ENCODE measurements around the gene UBA3.

Gene UBA3

DNA sequence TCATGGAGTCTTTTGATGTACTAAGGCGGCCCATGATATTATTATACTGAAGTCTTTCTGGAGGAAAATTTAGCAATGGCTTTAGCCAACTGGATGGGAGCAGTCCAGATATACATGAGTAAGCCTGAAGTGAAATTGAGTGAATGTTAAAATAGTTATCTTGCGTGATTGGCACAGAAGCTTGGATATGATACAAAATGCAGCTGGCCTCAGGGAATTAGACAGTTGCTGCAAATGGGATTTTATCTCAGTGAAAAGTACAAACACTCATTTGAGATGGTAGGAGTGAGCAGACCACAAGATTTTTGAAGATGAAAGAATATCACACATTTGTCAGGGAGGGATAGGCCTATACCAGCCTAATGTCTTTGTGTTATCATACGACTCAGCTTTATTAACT, 33.4 kb upstream of the UBA3 start:
- Histone ChIP-seq H3F3A (ENCODE audit: insufficient read depth, low read length) (no peaks in the 10 kb centered on the region), H3K27me3 (ENCODE audit: insufficient read depth, low read length) (no peaks in the 10 kb centered on the region)

GRCh38 chr3:69110941-69111546, 30.9 kb upstream of the UBA3 start:
- Histone ChIP-seq H3K27ac (ENCODE audit: low read depth, low read length, poor library complexity, severe bottlenecking) (no peak overlapping the region), H3K4me1 (ENCODE audit: insufficient read depth, low read length, severe bottlenecking) (no peaks in the 10 kb centered on the region)

More for the DNA sequence above, 33.4 kb upstream of the UBA3 start:
- no peaks in the 10 kb centered on the region for H3K9me2 ChIP-seq (ENCODE audit: low read depth, low read length)
- no peak overlapping the region for H3K9ac ChIP-seq (ENCODE audit: low read length)
- no peaks in the 10 kb centered on the region for H3K79me2 ChIP-seq (ENCODE audit: insufficient read depth, low read length)
- no peaks in the 10 kb centered on the region for H3K36me3 ChIP-seq (ENCODE audit: insufficient read depth, low read length)
- no peaks in the 10 kb centered on the region for H3K9me3 ChIP-seq (ENCODE audit: low read length)
- H4K20me1 ChIP-seq (ENCODE audit: insufficient read depth, low read length) = no peaks in the 10 kb centered on the region
- H2AFZ ChIP-seq (ENCODE audit: low read length) = no peak overlapping the region
- H3K27ac ChIP-seq (ENCODE audit: low read depth, low read length, poor library complexity, severe bottlenecking) = no peak overlapping the region
- TF ChIP-seq, protein P1, sequence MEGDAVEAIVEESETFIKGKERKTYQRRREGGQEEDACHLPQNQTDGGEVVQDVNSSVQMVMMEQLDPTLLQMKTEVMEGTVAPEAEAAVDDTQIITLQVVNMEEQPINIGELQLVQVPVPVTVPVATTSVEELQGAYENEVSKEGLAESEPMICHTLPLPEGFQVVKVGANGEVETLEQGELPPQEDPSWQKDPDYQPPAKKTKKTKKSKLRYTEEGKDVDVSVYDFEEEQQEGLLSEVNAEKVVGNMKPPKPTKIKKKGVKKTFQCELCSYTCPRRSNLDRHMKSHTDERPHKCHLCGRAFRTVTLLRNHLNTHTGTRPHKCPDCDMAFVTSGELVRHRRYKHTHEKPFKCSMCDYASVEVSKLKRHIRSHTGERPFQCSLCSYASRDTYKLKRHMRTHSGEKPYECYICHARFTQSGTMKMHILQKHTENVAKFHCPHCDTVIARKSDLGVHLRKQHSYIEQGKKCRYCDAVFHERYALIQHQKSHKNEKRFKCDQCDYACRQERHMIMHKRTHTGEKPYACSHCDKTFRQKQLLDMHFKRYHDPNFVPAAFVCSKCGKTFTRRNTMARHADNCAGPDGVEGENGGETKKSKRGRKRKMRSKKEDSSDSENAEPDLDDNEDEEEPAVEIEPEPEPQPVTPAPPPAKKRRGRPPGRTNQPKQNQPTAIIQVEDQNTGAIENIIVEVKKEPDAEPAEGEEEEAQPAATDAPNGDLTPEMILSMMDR (IDR thresholded peaks at IDR 0.05; ENCODE audit: low read length) = no peak
- no peak overlapping the region for H3K4me2 ChIP-seq (ENCODE audit: low read length)
- no peak overlapping the region for H3K4me3 ChIP-seq (ENCODE audit: low read depth, low read length, poor library complexity, severe bottlenecking)
- no peaks in the 10 kb centered on the region for H3K4me1 ChIP-seq (ENCODE audit: insufficient read depth, low read length, severe bottlenecking)

GRCh38 chr3:69108811-69109210, 28.6 kb upstream of the UBA3 start:
- Histone ChIP-seq H3K4me3 (ENCODE audit: low read depth, low read length, poor library complexity, severe bottlenecking) (no peak overlapping the region), H3K4me1 (ENCODE audit: insufficient read depth, low read length, severe bottlenecking) (no peaks in the 10 kb centered on the region), H3K79me2 (ENCODE audit: insufficient read depth, low read length) (no peaks in the 10 kb centered on the region), H3K27ac (ENCODE audit: low read depth, low read length, poor library complexity, severe bottlenecking) (no peak overlapping the region), H3K9ac (ENCODE audit: low read length) (no peak overlapping the region), H2AFZ (ENCODE audit: low read length) (no peak overlapping the region), H3K4me2 (ENCODE audit: low read length) (no peak overlapping the region), H3K27me3 (ENCODE audit: insufficient read depth, low read length) (no peaks in the 10 kb centered on the region), H3K9me3 (ENCODE audit: low read length) (no peaks in the 10 kb centered on the region), H3K36me3 (ENCODE audit: insufficient read depth, low read length) (peaks cover 6% of the 10 kb centered on the region; the same call in 1 of the 2 replicates), H3F3A (ENCODE audit: insufficient read depth, low read length) (no peaks in the 10 kb centered on the region), H3K9me2 (ENCODE audit: low read depth, low read length) (no peaks in the 10 kb centered on the region), H4K20me1 (ENCODE audit: insufficient read depth, low read length) (no peaks in the 10 kb centered on the region)
- TF ChIP-seq, protein P1 (IDR thresholded peaks at IDR 0.05; ENCODE audit: low read length) = no peak
- TF ChIP-seq EZH2 (IDR thresholded peaks at IDR 0.05; ENCODE audit: borderline replicate concordance, low read length) = no peak

More at GRCh38 chr3:69110941-69111546, 30.9 kb upstream of the UBA3 start:
- Histone ChIP-seq H3K9me2 (ENCODE audit: low read depth, low read length) (no peaks in the 10 kb centered on the region), H3K79me2 (ENCODE audit: insufficient read depth, low read length) (no peaks in the 10 kb centered on the region), H3K36me3 (ENCODE audit: insufficient read depth, low read length) (no peaks in the 10 kb centered on the region), H3F3A (ENCODE audit: insufficient read depth, low read length) (no peaks in the 10 kb centered on the region), H4K20me1 (ENCODE audit: insufficient read depth, low read length) (no peaks in the 10 kb centered on the region), H3K9ac (ENCODE audit: low read length) (no peak overlapping the region), H2AFZ (ENCODE audit: low read length) (no peak overlapping the region), H3K4me3 (ENCODE audit: low read depth, low read length, poor library complexity, severe bottlenecking) (no peak overlapping the region), H3K9me3 (ENCODE audit: low read length) (no peaks in the 10 kb centered on the region), H3K27me3 (ENCODE audit: insufficient read depth, low read length) (no peaks in the 10 kb centered on the region), H3K4me2 (ENCODE audit: low read length) (no peak overlapping the region)
- TF ChIP-seq, protein P1 (IDR thresholded peaks at IDR 0.05; ENCODE audit: low read length) = no peak
- no peak for TF ChIP-seq EZH2 (IDR thresholded peaks at IDR 0.05; ENCODE audit: borderline replicate concordance, low read length)

All from OCI-LY1 (cell line).